Uterus (tissue), 4 donors: ENCODE measurements around the gene RIPPLY3. TPM values are rescaled to one million over a fixed set of nuclear protein-coding genes. Genes with fewer than 3 reads are reported as not detected.
"Not testable (repeated sequence)": the region's sequence is repeated elsewhere in the genome, so short reads cannot be mapped to it uniquely, and the experiment has no call there.

Source experiments
- DNase-seq, 2 donors: peaks; one replicate each; pipeline ENCODE4 v3.0.0-alpha.2; 2019 to 2020
- H3K27ac ChIP-seq, 2 donors: fragments of 200-600 bp; sonication (generic); 1 replicate in 1 of 2; 2 replicates in 1 of 2; pipeline ENCODE4 v1.5.1; 2016 to 2018
- H3K27me3 ChIP-seq, 2 donors: fragments of 200-600 bp; sonication (generic); one replicate each; pipeline ENCODE4 v1.5.1; 2018 to 2019; ENCODE audit warnings: control low read depth in 1 of 2
- H3K36me3 ChIP-seq, 2 donors: fragments of 200-600 bp; sonication (generic); one replicate each; pipeline ENCODE4 v1.5.1; 2019; ENCODE audit warnings: control low read depth in 1 of 2
- H3K4me1 ChIP-seq, 2 donors: fragments of 200-600 bp; sonication (generic); one replicate each; pipeline ENCODE4 v1.5.1; 2018 to 2019; ENCODE audit warnings: control low read depth in 1 of 2
- H3K4me3 ChIP-seq, 2 donors: fragments of 200-600 bp; sonication (generic); 1 replicate in 1 of 2; 2 replicates in 1 of 2; pipeline ENCODE4 v1.5.1; 2018 to 2019; ENCODE audit warnings: mild to moderate bottlenecking in 1 of 2
- H3K9me3 ChIP-seq, 2 donors: fragments of 200-600 bp; sonication (generic); one replicate each; pipeline ENCODE4 v1.5.1; 2019; ENCODE audit warnings: control low read depth in 1 of 2
- CTCF ChIP-seq, 4 experiments: fragments of 200-600 bp in 2 of 4; fragments of 450-650 bp in 2 of 4; sonication (generic) in 2 of 4; IDR thresholded peaks; one replicate each; pipeline ENCODE4 v1.5.1; 2016 to 2019; ENCODE audit warnings: antibody characterized with exemption in 4 of 4, mild to moderate bottlenecking in 2 of 4, moderate library complexity in 1 of 4
- POLR2A ChIP-seq, 2 donors: fragments of 450-650 bp; IDR thresholded peaks; one replicate each; pipeline ENCODE4 v1.6.1; 2016; ENCODE audit warnings: antibody characterized with exemption in 2 of 2, mild to moderate bottlenecking in 1 of 2, moderate library complexity in 1 of 2
- intact Hi-C: fragments of 100-400 bp; cut with DNase I; formaldehyde crosslinking; loops from one replicate; pipeline ENCODE4 v1.15.1; 2023; ENCODE audit warnings: low total_unique reads
- total RNA-seq, 4 donors: library from RNA; depleted of rRNA in 3 of 4; stranded (reverse); fragments of >200 nt in 3 of 4; gene quantifications; one replicate each; pipeline versions ENCODE4 v1.1.0 to v1.2.4, GENCODE V29; 2014 to 2023
- donor health status: DM: yes; HTN: yes; CAD: no.

The RIPPLY3 gene
- total RNA-seq, 4 donors from 2014 or later: 0.62 TPM; not detected in 3

- H3K27me3 ChIP-seq: no peaks in the 10 kb centered on the region
- TF ChIP-seq POLR2A (IDR thresholded peaks at IDR 0.05) (no peak), CTCF (IDR thresholded peaks at IDR 0.05) (no peak)
- H3K9me3 ChIP-seq: no peaks in the 10 kb centered on the region
- intact Hi-C loops: no loop called here
- DNase-seq: no peak
- H3K4me1 ChIP-seq: no peaks in the 10 kb centered on the region
- H3K27ac ChIP-seq: no peak overlapping the region
- no peak overlapping the region for H3K4me3 ChIP-seq
- H3K36me3 ChIP-seq: no peaks in the 10 kb centered on the region
Observed at GRCh38 chr21:37045149-37045548, 38.6 kb downstream of the RIPPLY3 start.

GRCh38 chr21:37045556-37045955 lies 39.1 kb downstream of the RIPPLY3 start:
- Histone ChIP-seq H3K4me1 (no peaks in the 10 kb centered on the region), H3K4me3 (no peak overlapping the region), H3K36me3 (no peaks in the 10 kb centered on the region), H3K27ac (no peak overlapping the region), H3K9me3 (no peaks in the 10 kb centered on the region), H3K27me3 (no peaks in the 10 kb centered on the region)
- intact Hi-C loops: no loop called here
- no peak for DNase-seq
- TF ChIP-seq CTCF (IDR thresholded peaks at IDR 0.05): no peak
- no peak for TF ChIP-seq POLR2A (IDR thresholded peaks at IDR 0.05)

- TF ChIP-seq POLR2A (IDR thresholded peaks at IDR 0.05) (no peak), CTCF (IDR thresholded peaks at IDR 0.05) (no peak)
- H3K4me1 ChIP-seq: no peaks in the 10 kb centered on the region
- no peaks in the 10 kb centered on the region for H3K36me3 ChIP-seq
- H3K27ac ChIP-seq: no peak overlapping the region
- H3K9me3 ChIP-seq: no peaks in the 10 kb centered on the region
- no peak for DNase-seq
- no peak overlapping the region for H3K4me3 ChIP-seq
- H3K27me3 ChIP-seq: no peaks in the 10 kb centered on the region
- intact Hi-C loops: no loop called here
Observed at GRCh38 chr21:37047079-37047478, 40.6 kb downstream of the RIPPLY3 start.

- H3K9me3 ChIP-seq, H3K27me3 ChIP-seq, DNase-seq, H3K36me3 ChIP-seq, H3K27ac ChIP-seq, H3K4me1 ChIP-seq, H3K4me3 ChIP-seq, intact Hi-C loops: not testable (repeated sequence)
Observed at GRCh38 chr21:37049741-37050140, 43.2 kb downstream of the RIPPLY3 start.

- no peak overlapping the region for H3K4me3 ChIP-seq
- H3K36me3 ChIP-seq: no peaks in the 10 kb centered on the region
- intact Hi-C loops: no loop called here
- H3K27me3 ChIP-seq: no peaks in the 10 kb centered on the region
- H3K27ac ChIP-seq: no peak overlapping the region
- no peaks in the 10 kb centered on the region for H3K9me3 ChIP-seq
- TF ChIP-seq POLR2A (IDR thresholded peaks at IDR 0.05): no peak
- TF ChIP-seq CTCF (IDR thresholded peaks at IDR 0.05): no peak
- no peaks in the 10 kb centered on the region for H3K4me1 ChIP-seq
- no peak for DNase-seq
Observed at GRCh38 chr21:37055271-37055855, 48.9 kb downstream of the RIPPLY3 start.

- DNase-seq: no peak
- Histone ChIP-seq H3K4me3 (no peak overlapping the region), H3K27me3 (no peaks in the 10 kb centered on the region), H3K36me3 (no peaks in the 10 kb centered on the region), H3K4me1 (no peaks in the 10 kb centered on the region), H3K9me3 (no peaks in the 10 kb centered on the region), H3K27ac (no peak overlapping the region)
- intact Hi-C loops: no loop called here
- TF ChIP-seq POLR2A (IDR thresholded peaks at IDR 0.05) (no peak), CTCF (IDR thresholded peaks at IDR 0.05) (no peak)
Observed at GRCh38 chr21:37057614-37058013, 51.1 kb downstream of the RIPPLY3 start.
